GM19328 (cell line): ENCODE results near the gene MXD1.

Source experiments
- ATAC-seq: cut with Tn5 transposase; IDR thresholded peaks from one replicate; pipeline ENCODE4 v1.9.1; 2021; ENCODE audit warnings: mild to moderate bottlenecking, moderate library complexity; ENCODE audit not compliant: unreplicated experiment

The MXD1 gene

DNA sequence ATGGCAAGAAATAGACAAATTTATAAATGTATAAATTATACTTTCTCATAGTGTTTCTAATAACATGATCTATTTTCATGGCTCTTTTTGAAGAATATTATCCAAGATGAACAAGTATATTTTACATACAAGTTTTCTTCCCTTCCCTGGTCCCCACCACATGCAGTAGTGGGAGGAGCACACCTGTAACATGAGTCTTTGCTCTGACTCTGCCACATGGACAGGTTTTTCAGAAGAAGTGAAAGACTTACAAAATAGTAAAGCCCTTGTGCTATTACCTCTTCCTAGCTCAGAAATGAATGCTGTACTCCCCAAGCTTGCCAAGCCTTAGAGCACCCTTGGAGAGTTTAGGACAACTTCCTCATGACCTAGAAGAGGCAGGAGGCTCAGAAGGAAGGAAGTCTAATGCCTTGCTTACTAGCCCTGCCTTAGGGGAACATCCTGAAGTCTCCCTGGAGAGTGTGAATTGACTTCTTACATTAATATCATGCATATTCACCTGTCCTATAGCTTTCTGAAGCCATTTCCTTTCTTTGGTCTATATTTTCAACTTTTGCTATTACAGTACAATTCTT is 18.4 kb downstream of the MXD1 start:
- ATAC-seq, result no peak

DNA sequence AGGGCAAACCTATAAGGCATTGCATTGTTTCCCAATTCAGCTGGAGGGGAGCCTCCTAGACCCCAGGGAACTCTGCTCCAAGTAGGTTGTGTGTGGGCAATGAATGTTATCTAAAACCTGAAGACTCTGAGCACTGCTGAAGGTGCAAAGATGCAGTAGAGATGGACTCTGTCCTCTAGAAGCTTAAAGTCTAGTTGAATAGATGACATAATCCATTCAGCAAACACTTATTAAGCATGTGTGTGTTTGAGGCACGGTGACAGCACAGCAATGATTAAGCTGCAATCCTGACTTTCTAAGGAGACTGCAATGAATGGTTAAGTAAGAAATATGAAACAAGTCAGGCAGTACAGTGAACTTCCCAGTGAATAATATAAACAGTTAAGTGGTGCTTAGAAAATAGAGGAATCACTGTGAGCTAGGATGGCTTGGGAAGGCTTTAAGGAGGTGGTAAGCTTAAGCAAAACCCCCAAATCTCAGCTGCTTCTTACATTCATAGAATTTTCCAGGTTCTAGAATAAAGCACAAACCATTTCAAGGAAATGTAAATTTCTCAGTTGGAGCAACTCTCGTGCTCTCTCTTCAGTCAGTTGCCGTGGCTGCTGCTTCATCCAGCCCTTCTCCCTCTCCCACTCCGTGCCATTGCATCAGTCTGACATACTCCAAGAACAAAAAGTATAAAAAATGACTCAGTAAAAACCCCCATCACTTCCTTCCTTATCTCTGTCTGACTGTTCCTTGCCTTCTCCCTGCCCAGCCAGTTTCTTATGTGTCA is 19.1 kb downstream of the MXD1 start:
- ATAC-seq, result no peak

DNA sequence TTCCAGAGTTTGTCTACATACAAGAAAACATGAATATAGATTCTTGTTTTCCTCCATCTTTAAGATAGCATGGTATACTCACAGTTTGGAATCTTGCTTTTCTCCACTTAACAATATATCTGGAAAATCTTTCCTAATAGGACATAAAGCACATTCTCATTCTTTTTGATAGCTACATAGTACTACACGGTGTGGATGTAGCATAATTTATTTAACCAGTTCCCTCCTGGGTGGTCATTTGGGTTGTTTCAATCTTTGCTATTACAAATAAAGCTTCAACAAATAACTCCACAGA is 19.7 kb downstream of the MXD1 start:
- ATAC-seq, result no peak

DNA sequence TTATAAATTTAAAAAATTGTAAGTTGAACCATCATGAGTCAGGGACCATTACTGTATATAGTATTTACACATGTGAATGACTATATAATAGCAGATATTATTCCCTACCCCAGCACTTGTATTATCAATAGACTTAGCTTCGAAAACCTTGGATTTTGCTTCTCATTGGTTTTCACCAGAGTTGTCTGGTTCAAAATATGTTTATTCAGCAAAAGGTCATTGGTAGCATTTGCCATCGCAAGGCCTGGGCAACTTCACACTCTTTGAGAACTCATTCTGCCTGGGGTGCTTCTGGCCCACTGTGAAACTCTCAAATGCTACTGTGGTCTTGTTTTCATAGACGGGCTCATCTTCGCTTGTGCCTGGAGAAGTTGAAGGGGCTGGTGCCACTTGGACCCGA is 20.1 kb downstream of the MXD1 start:
- ATAC-seq, result no peak

GRCh38 chr2:69936906-69937305 is 22.0 kb downstream of the MXD1 start:
- ATAC-seq, result no peak

DNA sequence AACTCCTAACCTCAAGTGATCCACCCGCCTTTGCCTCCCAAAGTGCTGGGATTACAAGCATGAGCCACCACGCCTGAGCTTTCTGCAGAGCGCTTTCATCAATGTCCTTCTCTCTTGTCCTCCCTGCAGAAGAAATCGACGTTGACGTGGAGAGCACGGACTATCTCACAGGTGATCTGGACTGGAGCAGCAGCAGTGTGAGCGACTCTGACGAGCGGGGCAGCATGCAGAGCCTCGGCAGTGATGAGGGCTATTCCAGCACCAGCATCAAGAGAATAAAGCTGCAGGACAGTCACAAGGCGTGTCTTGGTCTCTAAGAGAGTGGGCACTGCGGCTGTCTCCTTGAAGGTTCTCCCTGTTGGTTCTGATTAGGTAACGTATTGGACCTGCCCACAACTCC is 23.1 kb downstream of the MXD1 start:
- no peak for ATAC-seq

DNA sequence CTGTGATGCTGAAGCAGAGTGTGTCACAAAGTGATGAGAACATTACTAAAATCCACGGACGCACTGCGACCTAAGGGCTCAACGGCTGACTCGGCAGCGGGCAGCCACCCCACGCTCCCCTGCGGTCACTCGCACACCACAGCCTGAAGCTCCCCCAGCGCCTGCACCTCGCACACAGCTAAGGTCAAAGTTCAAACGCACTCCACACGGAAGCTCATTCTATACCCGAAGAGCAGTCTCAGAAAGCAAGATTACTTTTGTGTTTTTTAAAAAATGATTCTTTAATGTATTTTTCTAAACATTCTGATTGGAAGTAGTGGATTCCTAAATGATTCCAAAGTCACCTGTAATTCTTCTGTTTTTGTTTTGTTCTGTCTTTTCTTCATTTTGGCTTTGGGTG is 24.8 kb downstream of the MXD1 start:
- no peak for ATAC-seq

DNA sequence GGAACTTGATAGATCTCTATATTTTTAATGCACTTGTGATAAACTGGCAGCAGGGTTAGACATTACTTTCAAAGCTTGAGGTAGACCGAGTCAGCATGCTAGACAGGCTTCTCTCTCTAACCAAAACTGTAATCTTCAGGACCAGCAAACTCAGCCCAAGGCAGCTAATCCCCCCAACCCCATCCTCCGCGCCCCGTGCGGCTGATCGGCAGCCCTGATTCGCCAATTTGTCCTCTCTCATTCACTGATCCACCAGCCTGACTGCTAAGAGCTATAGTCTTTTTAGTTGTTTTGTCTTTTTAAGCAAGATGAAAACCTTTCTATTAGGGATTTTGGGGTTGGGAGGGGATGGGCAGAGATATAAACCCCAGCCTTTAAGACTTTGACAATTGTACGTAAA is 25.8 kb downstream of the MXD1 start:
- no peak for ATAC-seq

- ATAC-seq, result no peak
Measured at GRCh38 chr2:69943000-69943842, 28.3 kb downstream of the MXD1 start.

DNA sequence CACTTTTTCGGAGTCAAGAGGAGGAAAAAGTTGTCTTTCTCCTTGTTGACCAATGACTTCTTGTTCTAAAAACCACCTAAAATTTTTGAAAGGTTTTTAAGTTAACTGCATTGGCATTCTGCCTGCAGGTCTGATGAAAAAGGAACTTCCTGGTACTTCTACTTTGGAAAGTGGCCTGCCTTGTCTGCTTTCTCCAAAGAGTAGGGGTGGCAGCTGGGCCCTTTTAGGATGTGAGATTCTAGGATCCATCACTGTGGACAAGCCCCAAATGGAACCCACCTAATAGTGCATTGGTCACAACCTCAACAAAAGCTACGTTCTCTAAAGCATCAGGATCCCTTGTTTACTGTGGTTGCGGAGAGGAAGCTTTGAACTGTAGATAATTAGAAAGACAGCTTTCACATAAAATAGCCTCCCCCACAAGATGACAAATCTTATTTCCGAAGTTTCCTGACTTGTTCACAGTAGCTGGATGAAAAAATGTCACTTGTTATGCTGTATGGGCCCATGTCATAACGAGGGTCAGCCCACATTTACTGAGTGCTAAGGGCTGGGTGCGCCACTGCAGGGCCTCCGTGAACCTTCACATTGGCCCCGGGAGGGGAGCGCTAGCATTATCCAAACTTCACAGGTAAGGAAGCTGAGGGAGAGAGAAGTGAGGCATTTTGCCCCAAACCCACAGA is 29.1 kb downstream of the MXD1 start:
- ATAC-seq, result no peak

DNA sequence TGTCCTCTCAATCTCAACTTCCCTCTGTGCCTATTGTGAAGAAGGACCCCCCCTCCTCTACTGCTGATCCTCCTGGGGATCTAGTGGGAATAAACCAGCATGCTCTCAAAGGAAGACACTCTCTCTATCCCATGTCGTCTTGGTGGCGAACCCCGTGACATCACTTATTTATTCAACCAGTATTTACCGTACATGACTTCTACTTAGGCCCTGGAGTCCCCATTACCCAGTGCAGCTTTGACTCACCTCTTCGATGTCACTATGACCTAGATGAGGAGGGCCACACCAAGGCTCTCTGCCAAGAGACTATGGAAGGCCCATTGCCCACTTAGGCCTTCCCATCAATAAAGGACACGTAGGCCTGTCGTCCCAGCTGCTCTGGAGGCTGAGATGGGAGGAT is 29.8 kb downstream of the MXD1 start:
- ATAC-seq, result no peak

DNA sequence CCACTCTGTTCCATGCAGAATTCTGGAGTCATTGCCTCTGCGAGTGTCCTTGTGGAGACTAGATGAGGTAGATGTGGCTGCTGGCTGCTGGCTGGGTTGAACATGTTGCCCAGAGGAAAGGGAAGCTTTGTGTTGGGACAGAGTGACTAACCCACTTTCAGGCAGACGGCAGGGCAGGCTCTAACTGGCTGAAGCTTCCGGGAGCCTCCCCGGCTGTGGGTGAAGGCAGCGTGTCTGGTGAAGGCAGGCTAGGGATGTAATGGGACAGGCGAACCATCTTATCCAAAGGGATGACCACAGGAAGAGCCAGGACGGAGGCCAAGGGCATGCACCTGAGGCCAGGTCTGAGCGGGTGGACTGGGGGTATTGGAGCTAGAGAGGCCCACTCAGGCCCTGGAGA is 30.5 kb downstream of the MXD1 start:
- no peak for ATAC-seq

DNA sequence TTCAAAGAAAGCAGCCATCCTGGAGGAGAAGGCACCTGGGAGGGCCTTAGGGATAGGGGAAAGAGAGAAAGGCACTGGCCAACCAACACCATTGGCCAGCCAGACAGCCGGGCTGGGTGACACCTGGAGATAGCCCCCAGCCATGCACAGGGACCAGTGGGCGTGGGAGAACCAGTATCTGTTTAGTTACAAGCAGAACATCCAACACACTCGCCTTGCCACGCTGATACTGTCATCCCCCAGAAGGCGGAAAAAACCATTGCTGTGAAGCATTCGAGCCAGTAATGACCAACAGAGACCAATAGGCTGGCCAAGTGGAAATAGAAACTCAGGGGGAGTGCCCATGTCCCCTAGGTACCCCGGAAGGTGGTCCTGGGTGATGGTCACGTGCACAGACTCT is 31.0 kb downstream of the MXD1 start:
- ATAC-seq, result no peak

DNA sequence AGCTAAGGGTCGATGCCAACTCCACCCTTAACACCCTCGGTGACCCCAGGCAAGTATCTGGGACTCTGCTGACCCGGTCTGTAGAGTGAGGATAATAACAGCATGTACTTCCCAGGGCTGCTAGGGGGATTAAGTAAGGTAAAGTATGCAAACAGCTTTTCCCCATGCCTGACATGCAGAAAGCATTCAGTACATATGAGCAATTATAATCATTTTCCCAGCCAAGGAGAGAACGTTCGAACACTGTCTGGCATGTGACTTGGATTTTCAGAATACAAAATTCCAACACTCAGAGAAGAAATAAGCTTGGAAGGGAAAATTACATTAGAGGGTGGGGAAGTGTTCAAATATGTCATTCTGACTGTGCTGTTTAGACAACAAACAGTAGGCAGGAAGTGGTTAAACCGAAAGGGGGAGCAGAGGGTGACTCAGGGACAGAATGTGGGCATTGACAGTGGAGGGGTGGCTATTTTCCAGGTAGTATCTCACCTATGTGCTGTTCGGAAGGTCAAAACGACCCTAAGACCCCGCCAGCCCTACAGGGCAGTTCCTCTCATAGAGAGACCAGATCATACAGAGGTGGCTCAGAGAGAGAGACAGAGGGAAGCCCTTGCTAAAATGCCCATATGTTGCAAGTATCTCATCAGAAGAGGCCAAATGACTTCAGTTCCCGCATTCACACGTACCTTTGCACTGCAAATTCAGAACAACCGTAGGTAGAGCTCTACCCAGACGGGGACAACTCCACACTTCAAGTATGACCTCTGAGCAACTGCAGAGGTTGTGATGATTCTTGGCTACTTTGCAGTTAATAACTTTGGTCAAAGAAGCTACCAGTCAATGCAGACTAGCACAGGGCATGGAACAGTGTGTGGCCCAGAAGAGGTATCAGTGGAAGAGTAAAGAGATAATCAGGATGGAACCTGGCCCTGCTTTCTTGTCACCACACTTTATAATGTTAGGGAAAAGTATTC is 31.7 kb downstream of the MXD1 start:
- no peak for ATAC-seq

GRCh38 chr2:69947325-69947931 is 32.5 kb downstream of the MXD1 start:
- ATAC-seq, result no peak

DNA sequence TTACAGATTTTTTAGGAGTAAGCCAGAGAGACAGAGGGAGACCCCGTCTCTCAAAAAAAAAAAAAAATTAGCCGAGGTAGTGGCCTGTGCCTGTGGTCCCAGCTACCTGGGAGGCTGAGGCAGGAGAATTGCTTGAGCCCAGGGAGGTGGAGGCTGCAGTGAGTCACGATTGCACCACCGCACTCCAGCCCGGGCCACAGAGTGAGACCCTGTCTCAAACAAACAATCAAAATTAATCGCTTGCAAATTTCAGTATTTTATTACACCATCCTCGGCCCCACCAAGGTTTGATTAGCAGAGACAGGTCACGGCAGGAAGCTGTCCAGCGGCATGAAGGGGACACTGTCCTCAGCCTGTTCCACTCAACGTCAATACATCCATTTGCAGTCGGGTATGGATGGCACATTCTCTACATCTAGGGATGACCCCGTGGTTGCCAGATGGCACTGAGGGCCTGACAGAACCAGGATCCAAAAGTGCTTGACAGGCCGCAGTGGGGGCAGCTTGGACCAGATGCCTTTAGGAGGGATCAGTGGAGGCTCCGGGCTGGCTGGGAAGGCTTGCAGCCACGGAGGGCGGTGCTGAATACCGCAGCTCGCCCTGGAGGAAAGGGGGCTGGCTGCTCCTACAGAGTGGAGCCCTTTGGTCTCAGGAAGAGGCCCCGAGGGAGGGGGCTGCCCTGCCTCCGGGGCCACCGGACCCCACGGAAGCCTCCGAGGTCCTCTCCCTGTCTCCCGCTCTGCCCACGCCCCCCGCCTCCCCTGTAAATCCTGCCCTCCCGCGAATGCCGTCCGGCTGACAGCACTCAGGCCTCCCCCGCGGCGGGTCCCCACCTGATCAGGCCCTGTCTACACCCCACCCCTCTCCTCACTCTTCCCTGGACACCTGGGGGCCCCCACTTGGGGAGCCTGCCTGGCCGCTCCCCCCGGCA is 33.4 kb downstream of the MXD1 start:
- no peak for ATAC-seq

GRCh38 chr2:69948963-69949645 is 34.2 kb downstream of the MXD1 start:
- no peak for ATAC-seq

GRCh38 chr2:69950241-69950640 is 35.3 kb downstream of the MXD1 start:
- ATAC-seq, result no peak
